HG02642 (cell line): ENCODE results near the gene KANTR.

ENCODE experiments used
- ATAC-seq: cut with Tn5 transposase; IDR thresholded peaks from one replicate; pipeline ENCODE4 v1.9.1; 2021; ENCODE audit warnings: mild to moderate bottlenecking; ENCODE audit not compliant: unreplicated experiment, poor library complexity

Gene KANTR

GRCh38 chrX:53093748-53094581, at the start of gene KANTR:
Gene KANTR, plus strand, starts transcription at chrX:53094142. Its CDS starts 30,131 bp downstream, at chrX:53124273.
- ATAC-seq: peak; percentile 86

GRCh38 chrX:53044995-53045394, 48.9 kb upstream of the KANTR start:
- no peak for ATAC-seq

GRCh38 chrX:53047228-53047627, 46.7 kb upstream of the KANTR start:
- no peak for ATAC-seq

GRCh38 chrX:53048169-53049126, 45.5 kb upstream of the KANTR start, which contains the start of gene GPR173:
Gene GPR173, plus strand, starts transcription at chrX:53048789. Its CDS starts 27,833 bp downstream, at chrX:53076622.
- no peak for ATAC-seq

- ATAC-seq: no peak
These were observed 44.8 kb upstream of the KANTR start for GRCh38 chrX:53049127-53049517.

GRCh38 chrX:53050841-53051240, 43.1 kb upstream of the KANTR start:
- ATAC-seq: no peak

- ATAC-seq: no peak
These were observed 38.6 kb upstream of the KANTR start for GRCh38 chrX:53055244-53055849.

- no peak for ATAC-seq
These were observed 37.6 kb upstream of the KANTR start for GRCh38 chrX:53056292-53056691.

- ATAC-seq: no peak
These were observed 28.8 kb upstream of the KANTR start for GRCh38 chrX:53065104-53065503.

- ATAC-seq: no peak
These were observed 22.9 kb upstream of the KANTR start for GRCh38 chrX:53071064-53071463.

- peak; percentile 84 for ATAC-seq
These were observed 22.1 kb upstream of the KANTR start for GRCh38 chrX:53071604-53072417.

- peak; percentile 31 for ATAC-seq
These were observed 21.4 kb upstream of the KANTR start for GRCh38 chrX:53072418-53073114.

- no peak for ATAC-seq
These were observed 20.8 kb upstream of the KANTR start for GRCh38 chrX:53073115-53073586.

GRCh38 chrX:53075011-53075410, 18.9 kb upstream of the KANTR start:
- no peak for ATAC-seq

GRCh38 chrX:53076671-53077070, 17.3 kb upstream of the KANTR start:
- no peak for ATAC-seq

GRCh38 chrX:53077207-53078197, 16.4 kb upstream of the KANTR start:
- no peak for ATAC-seq

- no peak for ATAC-seq
These were observed 15.0 kb upstream of the KANTR start for GRCh38 chrX:53078943-53079342.
